ENCODE results near the gene NCLN.
"Not testable (repeated sequence)": the region's sequence is repeated elsewhere in the genome, so short reads cannot be mapped to it uniquely, and the experiment has no call there.

Gene NCLN

DNA sequence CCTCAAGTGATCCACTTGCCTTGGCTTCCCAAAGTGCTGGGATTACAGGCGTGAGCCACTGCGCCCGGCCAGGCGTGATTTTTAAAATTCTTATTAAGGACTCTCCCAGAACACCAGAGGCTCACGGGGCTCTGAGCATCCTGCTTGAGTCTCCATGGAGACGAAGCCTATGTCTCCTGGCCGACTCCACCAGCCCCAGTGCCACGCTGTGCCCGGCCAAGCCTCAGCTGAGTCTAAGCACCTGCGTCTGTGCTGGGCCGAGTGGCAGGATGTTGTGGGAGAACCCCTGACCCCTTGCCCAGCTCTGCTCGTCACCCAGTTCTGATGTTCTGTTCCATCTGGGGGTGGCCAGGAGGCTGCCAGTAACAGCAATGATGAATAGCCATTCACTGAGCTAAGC is 34.8 kb downstream of the NCLN start:
- TF ChIP-seq JUND (IDR thresholded peaks at IDR 0.05; ENCODE audit: low read depth) = no peak
- in situ Hi-C loops (cut with HindIII; ENCODE audit: low pct_unique_long_range_greater_than_20kb, low sequenced_read_pairs) = no loop called here
- no peak for DNase-seq (ENCODE audit: low read depth in 1 of 2, low spot score in 1 of 2)

- DNase-seq (ENCODE audit: low read depth in 1 of 2, low spot score in 1 of 2); in situ Hi-C loops (cut with HindIII; ENCODE audit: low pct_unique_long_range_greater_than_20kb, low sequenced_read_pairs): not testable (repeated sequence)
Observed at GRCh38 chr19:3221576-3221975, 35.8 kb downstream of the NCLN start.

GRCh38 chr19:3222709-3223108 is 37.0 kb downstream of the NCLN start:
- no peak for DNase-seq (ENCODE audit: low read depth in 1 of 2, low spot score in 1 of 2)
- no peak for TF ChIP-seq JUND (IDR thresholded peaks at IDR 0.05; ENCODE audit: low read depth)
- in situ Hi-C loops (cut with HindIII; ENCODE audit: low pct_unique_long_range_greater_than_20kb, low sequenced_read_pairs) = no loop called here

DNA sequence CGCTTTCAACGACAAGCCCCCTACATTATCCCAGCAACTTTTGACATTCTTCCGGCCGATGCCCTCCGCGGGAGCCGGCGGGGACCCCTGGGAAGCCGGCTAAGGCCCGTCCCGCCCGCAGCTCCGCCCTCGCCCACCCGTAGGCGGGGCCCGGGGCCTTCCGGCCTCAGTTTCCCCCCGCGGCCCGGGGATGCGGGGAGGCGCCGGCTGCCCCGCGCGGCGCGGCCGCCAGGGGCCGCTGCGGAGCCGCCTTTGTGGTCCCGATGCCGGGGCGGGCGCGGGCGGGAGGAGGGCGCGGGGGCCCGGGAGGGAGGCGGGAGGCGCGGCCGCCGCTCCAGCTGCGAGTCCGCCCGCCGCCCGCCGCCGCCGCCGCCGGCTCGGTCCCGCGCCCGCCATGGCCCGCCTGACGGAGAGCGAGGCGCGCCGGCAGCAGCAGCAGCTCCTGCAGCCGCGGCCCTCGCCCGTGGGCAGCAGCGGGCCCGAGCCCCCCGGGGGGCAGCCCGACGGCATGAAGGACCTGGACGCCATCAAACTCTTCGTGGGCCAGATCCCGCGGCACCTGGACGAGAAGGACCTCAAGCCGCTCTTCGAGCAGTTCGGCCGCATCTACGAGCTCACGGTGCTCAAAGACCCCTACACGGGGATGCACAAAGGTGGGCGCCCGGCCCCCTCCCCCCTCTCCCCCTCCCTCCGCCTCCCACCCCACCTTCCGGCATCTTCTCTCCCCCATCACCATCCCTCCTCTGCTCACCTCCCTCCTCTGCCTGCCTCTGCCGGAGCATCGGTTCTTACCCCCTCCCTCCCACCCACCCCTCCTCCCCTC is 38.8 kb downstream of the NCLN start, which contains the start of gene CELF5:
Gene CELF5, plus strand, starts transcription at position 316 of the 823 bp plus-strand sequence. Its CDS starts 79 bp downstream, at position 395.
- in situ Hi-C loops (cut with HindIII; ENCODE audit: low pct_unique_long_range_greater_than_20kb, low sequenced_read_pairs) = no loop called here
- peak; percentile 56 to 57 for DNase-seq (ENCODE audit: low read depth in 1 of 2, low spot score in 1 of 2)
- no peak for TF ChIP-seq JUND (IDR thresholded peaks at IDR 0.05; ENCODE audit: low read depth)

DNA sequence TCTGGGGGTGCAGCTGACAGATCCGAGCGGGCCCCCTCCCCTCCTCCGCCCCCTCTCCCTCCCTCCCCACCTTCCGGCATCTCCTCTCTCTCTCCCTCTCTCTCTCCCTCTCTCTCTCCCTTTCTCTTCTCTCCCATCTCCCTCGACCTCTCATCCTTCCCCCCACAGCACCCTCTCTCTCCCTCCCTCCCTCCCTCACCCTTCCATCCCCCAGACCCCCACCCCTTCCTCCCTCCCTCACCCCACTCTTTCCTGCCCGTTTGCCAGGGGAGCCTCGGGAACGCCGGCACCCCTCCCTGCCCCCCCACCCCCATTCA is 39.4 kb downstream of the NCLN start:
- in situ Hi-C loops (cut with HindIII; ENCODE audit: low pct_unique_long_range_greater_than_20kb, low sequenced_read_pairs) = no loop called here
- TF ChIP-seq JUND (IDR thresholded peaks at IDR 0.05; ENCODE audit: low read depth) = no peak
- no peak for DNase-seq (ENCODE audit: low read depth in 1 of 2, low spot score in 1 of 2)

DNA sequence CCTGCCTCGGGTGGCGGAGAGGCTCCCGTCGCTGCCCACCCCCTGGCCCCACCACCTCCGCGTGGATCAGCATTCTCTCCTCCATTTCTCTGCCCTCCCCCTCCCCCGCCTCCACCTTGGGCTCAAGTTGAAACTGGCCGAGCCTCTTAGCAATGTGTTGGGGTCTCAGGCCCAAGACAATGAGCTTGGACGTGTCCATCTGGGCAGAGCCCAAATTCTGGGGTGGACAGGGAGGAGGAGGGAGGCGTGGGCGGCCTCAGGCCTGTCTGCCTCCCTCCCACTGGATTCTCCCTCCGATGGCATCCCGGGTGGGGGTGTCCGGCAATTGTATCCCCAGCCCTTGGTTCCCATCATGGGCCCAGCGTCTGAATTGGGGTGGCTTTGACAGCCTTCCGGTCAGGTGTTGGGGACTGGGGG is 40.0 kb downstream of the NCLN start:
- TF ChIP-seq JUND (IDR thresholded peaks at IDR 0.05; ENCODE audit: low read depth) = no peak
- in situ Hi-C loops (cut with HindIII; ENCODE audit: low pct_unique_long_range_greater_than_20kb, low sequenced_read_pairs) = no loop called here
- no peak for DNase-seq (ENCODE audit: low read depth in 1 of 2, low spot score in 1 of 2)

DNA sequence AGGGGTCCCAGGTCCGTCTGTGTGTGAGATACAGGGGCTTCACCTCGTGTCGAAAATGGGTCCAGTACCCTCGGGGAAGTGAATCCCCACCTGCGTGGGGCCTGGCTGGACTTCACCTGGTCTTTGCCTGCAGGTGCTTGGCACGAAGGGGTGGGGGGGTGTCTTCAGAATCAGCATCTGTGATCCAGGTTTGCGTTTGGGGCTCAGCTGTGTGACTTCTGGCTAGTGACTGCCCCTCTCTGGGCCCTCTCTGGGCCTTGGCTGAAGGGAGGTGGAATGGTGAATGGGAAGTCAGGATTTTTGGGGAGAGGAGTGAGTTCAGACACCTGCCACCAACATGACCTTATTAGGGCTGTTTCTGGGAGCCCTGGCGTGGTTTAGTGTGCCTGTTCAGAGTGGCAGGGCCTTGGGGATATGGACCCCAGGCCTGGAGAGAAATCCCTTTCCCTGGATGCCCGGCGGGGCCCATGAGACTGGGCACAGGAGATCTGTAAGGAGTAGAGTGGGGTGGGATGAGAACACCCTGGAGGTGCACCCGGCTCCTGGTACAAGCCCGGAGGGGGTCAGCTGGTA is 41.4 kb downstream of the NCLN start:
- DNase-seq (ENCODE audit: low read depth in 1 of 2, low spot score in 1 of 2) = no peak
- in situ Hi-C loops (cut with HindIII; ENCODE audit: low pct_unique_long_range_greater_than_20kb, low sequenced_read_pairs) = no loop called here
- TF ChIP-seq JUND (IDR thresholded peaks at IDR 0.05; ENCODE audit: low read depth) = no peak

DNA sequence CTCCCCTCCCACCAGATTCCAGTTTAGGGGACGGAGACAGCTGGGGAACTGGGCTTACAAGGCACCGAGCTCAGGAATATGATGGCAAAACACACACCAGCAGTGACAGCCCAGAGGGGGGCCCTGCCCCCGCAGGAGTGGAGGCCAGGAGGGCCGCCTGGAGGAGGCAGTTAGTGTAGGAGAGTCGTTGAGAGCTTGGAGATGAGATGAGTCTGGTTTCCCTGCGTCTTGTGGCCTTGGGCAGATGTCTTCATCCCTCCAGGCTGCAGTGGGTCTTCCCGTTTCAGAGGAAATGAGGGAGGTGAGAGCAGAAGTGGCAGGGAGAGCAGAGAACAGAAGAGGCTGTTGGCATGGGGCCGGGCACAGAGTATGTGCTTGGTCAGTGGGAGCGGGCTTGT is 43.6 kb downstream of the NCLN start:
- no peak for DNase-seq (ENCODE audit: low read depth in 1 of 2, low spot score in 1 of 2)
- in situ Hi-C loops (cut with HindIII; ENCODE audit: low pct_unique_long_range_greater_than_20kb, low sequenced_read_pairs) = no loop called here
- no peak for TF ChIP-seq JUND (IDR thresholded peaks at IDR 0.05; ENCODE audit: low read depth)

- no peak for TF ChIP-seq JUND (IDR thresholded peaks at IDR 0.05; ENCODE audit: low read depth)
- in situ Hi-C loops (cut with HindIII; ENCODE audit: low pct_unique_long_range_greater_than_20kb, low sequenced_read_pairs) = no loop called here
- DNase-seq (ENCODE audit: low read depth in 1 of 2, low spot score in 1 of 2) = no peak
Observed at GRCh38 chr19:3229888-3230496, 44.3 kb downstream of the NCLN start.

- DNase-seq (ENCODE audit: low read depth in 1 of 2, low spot score in 1 of 2) = no peak
- no peak for TF ChIP-seq JUND (IDR thresholded peaks at IDR 0.05; ENCODE audit: low read depth)
- in situ Hi-C loops (cut with HindIII; ENCODE audit: low pct_unique_long_range_greater_than_20kb, low sequenced_read_pairs) = no loop called here
Observed at GRCh38 chr19:3231288-3231687, 45.6 kb downstream of the NCLN start.

DNA sequence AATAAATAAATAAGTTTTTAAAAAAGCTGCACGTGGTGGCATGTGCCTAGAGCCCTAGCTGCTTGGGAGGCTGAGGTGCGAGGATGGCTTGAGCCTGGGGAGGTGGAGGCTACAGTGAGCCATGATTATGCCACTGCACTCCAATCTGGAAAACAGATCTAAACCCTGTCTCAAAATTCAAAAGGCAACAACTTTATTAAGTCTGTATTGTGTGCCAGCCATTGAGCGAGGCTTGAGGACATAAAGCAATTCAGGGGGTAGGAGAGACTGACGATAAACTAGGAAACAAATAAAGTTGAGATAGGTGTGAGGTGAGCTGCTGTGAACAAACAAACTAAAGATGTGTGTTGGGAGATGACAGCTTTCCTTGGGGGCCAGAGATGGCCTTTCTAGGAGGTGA is 47.4 kb downstream of the NCLN start:
- in situ Hi-C loops (cut with HindIII; ENCODE audit: low pct_unique_long_range_greater_than_20kb, low sequenced_read_pairs) = no loop called here
- TF ChIP-seq JUND (IDR thresholded peaks at IDR 0.05; ENCODE audit: low read depth) = no peak
- DNase-seq (ENCODE audit: low read depth in 1 of 2, low spot score in 1 of 2) = no peak

DNA sequence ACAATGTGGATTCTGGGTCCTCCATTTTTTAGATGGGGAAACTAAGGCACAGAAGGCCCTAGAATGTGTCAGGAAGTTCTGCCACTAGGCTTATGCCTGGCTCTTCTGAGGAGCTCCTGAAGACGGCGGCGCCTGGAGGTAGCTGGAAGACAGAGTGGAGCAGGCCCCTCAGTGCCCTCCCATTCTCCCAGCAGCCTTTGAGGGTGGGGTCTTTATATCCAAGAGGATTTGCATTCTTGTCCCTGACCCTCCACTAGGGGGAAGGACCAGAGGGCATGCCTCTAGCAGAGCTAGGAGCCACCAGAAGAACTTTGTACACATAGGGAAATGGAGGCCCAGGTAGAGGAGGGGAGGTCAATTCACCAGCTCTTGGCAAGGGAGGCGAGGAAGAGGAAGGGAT is 48.1 kb downstream of the NCLN start:
- in situ Hi-C loops (cut with HindIII; ENCODE audit: low pct_unique_long_range_greater_than_20kb, low sequenced_read_pairs) = no loop called here
- TF ChIP-seq JUND (IDR thresholded peaks at IDR 0.05; ENCODE audit: low read depth) = no peak
- DNase-seq (ENCODE audit: low read depth in 1 of 2, low spot score in 1 of 2) = no peak

GRCh38 chr19:3234800-3235199 is 49.1 kb downstream of the NCLN start:
- TF ChIP-seq JUND (IDR thresholded peaks at IDR 0.05; ENCODE audit: low read depth) = no peak
- in situ Hi-C loops (cut with HindIII; ENCODE audit: low pct_unique_long_range_greater_than_20kb, low sequenced_read_pairs) = no loop called here
- no peak for DNase-seq (ENCODE audit: low read depth in 1 of 2, low spot score in 1 of 2)

GRCh38 chr19:3235604-3236003 is 49.9 kb downstream of the NCLN start:
- DNase-seq (ENCODE audit: low read depth in 1 of 2, low spot score in 1 of 2); in situ Hi-C loops (cut with HindIII; ENCODE audit: low pct_unique_long_range_greater_than_20kb, low sequenced_read_pairs): not testable (repeated sequence)

Data from T47D (cell line).